IPS DF 4.7 (cell line): ENCODE results near the gene ZNF184.

Source experiments
- DNase-seq: peaks from one replicate; pipeline ENCODE4 v3.0.0-alpha.2; 2013; ENCODE audit warnings: low spot score; ENCODE audit errors: extremely low read depth

Gene ZNF184

DNA sequence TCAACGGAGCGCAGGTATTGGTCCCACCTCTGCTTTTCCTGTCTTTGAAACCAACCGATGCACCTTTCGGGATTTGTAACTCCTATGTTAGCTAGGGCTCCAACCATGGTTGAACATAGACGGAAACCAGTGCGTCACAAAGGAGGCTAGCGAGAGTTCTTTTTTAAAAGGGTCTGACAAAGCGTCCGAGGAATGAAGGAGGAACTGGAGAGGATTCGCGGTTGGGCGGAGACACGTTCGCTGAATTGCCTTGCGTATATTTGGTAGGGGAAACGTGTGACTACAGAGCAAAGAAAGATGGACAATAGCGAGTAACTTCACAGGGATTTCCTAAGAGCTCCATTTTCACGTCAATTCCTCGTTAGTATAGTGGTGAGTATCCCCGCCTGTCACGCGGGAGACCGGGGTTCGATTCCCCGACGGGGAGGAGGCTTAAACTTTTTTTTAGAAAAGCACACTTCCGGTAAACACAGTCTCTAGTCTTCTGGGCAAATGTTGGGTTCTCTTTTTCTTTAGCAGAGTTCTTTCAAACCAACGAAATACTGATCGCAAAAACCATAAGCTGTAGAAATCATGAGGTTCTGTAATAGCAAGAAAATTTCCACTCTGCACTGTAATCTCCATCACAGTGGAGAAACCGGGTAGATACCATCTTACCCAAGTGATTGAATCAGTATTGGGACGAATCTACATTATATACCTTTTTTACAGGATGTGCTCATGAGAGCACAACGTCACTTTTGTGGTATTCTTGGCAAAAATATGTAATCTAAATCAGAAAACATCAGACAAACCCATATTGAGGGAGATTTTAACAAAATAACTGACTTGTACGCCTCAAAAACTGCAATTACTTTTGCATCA, 6.6 kb upstream of the ZNF184 start:
- no peak for DNase-seq

DNA sequence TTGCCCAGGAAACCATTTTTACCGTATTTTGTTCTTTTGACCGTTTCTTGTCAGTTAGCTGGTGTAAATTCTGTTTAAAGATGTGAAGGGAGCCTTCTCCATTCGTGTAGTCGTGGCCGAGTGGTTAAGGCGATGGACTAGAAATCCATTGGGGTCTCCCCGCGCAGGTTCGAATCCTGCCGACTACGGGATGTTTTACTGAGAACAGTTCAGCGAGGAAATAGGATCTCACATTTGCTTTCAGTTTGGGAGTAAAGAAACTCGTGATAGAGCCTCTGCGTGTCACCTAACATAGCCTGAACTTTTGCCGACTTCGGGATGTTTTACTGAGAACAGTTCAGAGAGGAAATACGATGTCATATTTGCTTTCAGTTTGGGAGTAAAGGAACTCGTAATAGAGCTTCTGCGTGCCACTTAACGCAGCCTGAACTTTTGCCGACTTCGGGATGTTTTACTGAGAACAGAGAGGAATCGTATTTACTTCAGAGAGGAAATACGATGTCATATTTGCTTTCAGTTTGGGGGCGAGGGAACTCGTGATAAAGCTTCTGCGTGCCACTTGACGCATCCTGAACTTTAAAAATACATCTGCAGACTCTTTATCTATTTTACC, 5.9 kb upstream of the ZNF184 start:
- no peak for DNase-seq

DNA sequence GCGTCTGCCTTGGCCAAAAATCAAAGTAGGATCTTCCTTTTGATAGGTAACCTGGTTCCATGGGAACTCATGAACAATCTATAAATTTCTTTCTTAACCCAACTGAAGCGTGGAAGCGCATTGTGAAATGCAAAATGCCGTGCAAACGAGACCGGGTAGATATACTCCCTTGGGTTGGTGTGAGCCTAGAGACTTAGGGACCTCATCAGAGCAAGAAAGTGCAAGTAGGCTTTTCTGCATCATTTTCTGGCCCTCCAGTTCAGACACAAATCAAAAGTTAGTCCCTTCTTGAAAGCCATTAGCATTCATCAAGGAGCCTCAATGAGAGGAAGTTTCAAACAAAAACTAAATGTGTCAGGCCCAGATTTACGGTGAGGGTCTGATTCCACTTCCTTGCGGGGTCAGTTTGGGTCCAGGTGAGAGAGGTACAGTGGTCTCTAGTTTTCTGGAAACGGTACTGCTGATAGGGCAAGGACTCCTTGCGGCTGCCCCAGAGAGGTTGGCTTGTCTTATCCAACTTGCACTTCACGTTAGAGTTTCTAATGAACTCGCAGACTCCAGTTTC, 5.3 kb upstream of the ZNF184 start:
- DNase-seq = no peak

DNA sequence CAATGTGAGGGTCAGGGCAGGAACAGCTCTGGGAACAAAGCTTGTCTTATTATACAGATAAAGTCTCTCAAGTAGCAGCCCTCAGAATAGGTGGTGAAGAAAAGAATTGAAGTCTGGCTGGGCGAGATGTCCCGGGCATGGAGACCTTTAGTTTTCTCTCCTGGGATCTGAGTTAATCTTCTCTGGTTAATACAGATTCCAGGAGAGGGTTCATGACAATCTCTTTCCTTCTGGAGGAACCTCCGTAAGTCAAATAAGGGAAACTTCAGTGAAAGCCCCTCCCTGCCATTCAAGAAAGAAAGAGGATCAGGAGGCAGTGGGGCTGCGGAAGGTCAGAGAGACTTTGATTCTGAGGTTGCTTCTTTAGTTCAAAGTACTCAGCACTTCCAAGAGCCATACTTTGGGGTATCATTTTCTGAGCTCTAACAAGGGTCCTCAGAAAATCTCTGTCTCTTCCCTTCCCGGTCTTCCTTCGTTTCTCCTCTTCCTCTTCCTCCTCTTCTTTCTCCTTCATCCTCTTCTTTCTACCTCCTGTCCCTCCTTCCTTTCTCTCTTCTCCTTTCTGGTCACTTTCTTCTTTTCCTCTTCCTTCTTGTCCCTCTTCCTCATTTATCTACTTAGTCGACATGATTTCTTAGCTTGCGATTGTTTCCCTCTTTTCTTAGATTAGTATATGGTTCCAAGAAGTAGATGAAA, 4.6 kb upstream of the ZNF184 start:
- no peak for DNase-seq

DNA sequence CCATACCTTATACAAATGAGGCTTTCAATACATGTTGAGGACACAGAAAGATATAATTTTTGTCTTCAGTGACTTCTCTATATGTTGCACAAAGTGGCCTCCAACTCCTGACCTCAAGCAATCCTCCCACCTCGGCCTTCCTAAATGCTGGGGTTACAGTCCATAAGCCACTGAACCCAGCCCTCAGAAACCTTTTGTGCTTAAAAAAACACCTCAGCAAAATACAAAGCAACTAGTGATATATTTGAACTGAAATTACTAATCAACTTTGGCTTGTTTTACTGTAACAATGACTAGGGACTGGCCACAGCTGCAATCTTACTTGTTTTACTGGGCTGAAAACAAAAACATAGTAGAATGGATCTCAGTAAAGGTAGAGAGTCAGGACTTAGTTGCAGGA, 3.2 kb upstream of the ZNF184 start:
- DNase-seq = no peak

DNA sequence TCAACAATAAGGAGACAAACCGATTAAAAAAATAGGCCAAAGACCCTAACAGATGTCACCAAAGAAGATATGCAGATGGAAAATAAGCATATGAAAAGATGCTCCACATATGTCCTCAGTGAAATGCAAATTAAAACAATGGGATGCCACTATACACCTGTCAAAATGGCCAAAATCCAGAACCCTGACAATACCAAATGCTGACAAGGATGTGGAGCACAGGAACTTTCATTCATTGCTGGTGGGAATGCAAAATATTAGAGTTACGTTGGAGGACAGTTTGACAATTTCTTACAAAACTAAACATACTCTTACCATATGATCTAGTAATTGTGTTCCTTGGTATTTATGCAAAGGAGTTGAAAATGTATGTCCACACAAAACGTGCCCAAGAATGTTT, 1.8 kb upstream of the ZNF184 start:
- DNase-seq = no peak

DNA sequence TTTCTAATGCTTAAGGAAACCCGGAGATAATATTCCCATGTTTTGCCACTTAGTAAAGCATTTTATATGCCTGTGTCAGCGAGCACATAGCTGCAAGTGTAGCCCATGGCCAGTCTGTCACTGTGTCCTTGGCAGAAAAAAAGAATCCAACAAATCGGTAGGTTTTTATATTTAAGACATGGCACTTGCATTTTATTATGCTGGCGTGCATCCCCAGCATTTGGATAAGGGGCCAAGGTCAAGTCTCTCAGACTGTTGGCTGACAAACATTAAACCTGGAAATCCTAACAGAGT, 1.2 kb upstream of the ZNF184 start:
- no peak for DNase-seq

DNA sequence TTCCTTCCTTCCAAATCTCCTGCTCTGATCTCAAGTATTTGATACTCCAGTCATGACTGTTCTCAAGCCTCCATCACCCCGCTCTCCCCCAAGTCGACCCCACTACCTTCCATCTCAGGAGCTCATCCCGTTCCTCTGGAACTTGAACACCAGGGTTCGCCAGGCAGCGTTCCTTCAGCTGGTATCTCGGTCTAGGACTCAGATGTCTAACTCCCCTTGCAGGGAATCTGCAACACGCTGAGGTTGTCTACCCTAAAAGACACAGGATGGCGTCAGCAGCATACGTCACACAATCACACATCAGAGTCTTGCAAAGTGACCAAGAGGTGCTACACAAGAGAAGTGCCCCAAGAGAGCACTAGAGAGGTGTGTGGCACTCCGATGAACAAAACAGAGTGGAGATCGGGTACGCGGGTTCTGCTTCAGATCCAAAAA, 706 bp downstream of the ZNF184 start:
- DNase-seq = no peak

DNA sequence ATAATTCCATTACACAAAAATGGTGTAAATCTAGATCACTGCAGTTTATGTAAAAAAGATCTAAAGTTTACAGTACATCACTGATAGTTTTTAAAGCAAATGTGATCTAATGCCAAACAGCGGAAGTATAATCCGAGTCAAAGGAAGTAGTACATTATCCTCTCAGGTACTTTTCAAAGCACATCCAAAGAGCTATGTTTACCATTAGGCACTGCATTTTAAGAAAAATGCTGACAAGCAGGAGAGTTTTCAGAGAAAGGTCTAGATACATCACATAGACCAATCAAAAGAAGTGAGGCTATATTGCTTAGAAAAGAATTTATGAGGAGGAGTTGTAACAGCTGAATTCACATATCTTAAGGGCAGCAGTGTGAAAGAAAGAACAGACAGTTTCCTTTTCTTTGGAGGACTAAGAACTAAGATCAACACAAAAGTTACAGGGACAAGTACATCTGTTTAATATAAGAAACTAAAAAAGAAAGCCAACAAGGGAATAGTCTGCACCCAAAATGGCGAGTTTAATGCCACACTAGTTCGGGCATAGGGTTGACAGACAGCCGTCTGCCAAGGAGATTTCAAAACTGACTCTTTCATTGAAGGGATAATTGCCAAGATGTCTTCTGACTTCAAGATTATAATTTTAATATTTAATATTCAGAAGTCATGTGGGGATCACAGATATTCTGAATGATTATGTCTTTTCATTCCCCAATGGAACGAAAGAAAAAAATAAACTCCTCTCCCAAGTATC, 1.4 kb downstream of the ZNF184 start:
- DNase-seq = no peak

DNA sequence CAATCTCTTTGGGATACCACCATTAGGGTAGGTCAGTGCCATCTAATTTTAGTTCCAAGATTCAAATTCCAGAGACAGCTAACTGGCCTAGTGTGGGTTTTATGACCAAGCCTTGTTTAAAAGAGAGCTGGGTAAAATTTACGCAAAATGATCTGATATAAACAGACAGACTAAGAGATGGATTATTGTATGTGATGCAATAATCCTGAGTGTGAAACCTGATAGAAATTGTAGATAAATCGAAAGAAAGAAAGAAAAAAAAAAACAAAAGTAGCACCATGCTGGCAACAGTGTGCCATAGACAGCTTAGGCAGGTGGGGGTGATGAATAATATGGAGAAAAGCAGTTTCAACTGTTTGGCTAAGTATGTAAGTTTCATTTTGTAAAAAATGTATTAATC, 2.9 kb downstream of the ZNF184 start:
- no peak for DNase-seq

DNA sequence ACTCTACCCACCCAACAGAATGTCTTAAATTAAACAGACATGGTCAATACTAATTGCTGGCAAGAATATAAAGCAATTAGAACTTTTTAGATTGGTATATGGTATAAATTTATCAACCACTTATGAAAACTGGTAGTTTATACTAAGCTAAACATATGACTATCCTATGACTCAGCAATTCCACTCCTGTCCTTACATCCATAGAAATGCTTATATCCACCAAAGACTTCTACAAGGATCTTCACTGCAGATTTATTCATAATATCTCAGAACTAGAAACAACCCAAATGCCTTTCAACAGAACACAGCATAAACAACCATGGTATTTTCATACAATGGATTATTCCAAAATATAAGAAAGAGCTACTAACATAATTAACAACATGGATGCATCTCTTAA, 4.6 kb downstream of the ZNF184 start:
- DNase-seq = no peak

DNA sequence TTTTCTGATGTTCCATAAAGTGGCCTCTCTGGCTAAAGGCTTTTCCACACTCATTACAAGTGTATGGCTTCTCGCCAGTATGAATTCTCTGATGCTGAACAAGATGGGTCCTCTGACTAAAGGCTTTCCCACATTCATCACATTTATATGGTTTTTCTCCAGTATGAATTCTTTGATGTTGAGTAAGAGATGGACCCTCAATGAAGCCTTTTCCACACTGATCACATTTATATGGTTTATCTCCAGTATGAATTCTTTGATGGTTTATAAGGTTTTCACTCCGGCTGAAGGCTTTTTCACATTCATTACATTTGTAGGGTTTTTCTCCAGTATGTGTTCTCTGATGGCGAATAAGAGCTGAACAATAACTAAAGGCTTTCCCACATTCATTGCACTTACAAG, 20.4 kb downstream of the ZNF184 start:
- no peak for DNase-seq

DNA sequence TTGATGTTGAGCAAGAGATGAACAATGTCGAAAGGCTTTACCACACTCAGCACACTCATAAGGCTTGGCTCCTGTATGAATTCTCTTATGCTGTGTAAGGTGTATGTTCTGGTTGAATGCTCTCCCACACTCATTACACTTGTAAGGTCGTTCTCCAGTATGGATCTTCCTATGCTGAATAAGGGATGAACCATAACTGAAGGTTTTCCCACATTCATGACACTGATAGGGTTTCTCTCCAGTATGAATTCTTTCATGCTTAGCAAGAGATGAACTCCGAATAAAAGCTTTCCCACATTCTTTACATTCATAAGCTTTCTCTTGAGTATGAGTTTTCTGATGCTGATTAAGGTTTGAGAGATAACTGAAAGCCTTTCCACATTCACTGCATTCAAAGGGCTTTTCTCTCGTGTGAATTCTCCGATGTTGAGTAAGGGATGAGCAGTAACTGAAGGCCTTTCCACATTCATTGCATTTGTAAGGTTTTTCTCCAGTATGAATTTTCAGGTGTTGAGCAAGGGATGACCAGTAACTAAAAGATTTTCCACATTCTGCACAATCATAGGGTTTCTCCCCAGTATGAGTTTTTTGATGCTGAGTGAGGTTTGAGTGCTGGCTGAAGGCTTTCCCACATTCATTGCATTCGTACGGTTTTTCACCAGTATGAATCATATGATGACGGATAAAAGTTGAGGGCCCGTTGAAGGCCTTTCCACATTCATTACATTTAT, 21.1 kb downstream of the ZNF184 start:
- no peak for DNase-seq

DNA sequence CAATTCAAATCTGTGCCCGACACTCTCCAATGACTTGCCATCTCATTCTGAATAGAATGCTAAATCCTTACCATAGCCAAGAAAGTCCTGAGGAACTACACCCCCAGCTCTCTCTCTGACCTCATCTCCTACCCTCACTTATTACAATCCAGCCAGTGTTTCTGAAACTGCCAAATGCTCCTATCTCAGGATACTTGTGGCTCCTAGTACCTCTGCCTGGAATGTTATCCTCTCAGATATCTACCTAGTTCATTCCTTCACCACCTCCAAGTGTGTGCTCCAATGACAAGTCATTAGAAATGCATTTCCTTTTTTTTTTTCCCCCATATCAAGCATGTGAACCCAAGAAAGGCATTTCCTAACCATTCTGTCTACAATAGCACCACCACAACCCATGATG, 24.4 kb downstream of the ZNF184 start:
- DNase-seq = no peak

DNA sequence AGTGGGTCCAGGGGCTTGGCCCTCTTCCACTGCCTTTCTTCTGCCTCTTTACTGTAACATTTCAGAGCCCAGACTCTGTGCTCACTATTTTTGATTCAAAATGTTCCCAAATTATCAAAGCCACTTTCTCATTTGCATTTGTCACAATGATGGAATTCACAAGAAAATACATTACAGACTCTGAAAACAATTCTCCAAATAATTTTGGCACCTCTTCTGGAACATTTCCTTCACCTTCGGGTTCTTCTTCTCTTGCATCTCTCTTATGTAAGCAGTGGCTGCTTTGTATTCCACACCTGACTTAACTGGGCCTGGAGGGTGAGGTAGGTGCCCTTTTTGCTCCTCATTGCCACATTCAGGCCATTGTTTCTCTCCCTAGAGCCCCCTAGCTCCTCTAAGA, 30.0 kb downstream of the ZNF184 start:
- no peak for DNase-seq

DNA sequence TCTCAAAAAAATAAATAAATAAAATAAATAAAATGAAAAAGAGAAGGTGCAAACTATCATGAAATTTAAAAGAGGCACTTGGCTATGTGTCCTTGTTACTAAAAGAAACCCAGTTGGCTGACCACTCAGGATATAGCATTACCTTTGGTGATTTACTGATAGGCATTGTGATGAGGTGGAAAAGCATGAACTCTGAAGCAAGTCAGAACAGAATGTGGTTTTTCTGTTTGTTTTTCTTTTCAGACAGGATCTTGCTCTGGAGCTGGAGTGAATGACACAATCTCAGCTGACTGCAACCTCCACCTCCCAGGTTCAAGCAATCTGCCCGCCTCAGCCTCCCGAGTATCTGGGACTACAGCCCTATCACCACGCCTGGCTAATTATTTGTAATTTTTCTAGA, 31.9 kb downstream of the ZNF184 start:
- no peak for DNase-seq

DNA sequence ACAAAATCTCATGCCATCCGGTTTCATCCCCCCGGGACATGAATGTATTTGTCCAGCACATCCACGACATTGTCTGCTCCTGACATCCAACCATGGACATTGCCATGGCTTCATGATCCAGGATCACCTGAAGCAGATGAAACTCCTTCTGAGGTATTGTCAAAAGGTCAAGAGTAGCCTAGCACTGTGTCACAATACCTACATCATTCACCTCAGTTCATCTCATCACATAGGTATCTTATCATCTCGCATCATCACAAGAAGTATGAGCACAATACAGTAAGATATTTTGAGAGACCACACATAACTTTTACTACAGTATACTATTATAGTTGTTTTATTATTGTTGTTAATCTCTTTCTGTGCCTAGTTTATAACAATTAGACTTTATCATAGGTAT, 33.5 kb downstream of the ZNF184 start:
- DNase-seq = no peak

DNA sequence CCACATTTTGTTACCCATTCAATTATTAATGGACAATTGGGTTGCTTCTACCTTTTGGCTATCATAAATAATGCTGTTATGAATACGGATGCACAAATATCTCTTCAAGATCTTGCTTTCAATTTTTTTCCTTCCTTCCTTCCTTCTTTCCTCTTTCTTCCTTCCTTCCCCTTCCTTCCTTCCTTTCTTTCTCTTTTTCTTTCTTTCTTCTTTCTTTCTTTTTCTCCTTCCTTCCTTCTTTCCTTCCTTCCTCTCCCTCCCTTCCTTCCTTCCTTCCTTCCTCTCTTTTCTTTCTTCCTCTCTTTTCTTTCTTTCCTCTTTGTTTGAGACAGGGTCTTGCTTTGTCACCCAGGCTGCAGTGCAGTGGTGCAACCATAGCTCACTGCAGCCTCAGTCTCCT, 39.2 kb downstream of the ZNF184 start:
- no peak for DNase-seq

DNA sequence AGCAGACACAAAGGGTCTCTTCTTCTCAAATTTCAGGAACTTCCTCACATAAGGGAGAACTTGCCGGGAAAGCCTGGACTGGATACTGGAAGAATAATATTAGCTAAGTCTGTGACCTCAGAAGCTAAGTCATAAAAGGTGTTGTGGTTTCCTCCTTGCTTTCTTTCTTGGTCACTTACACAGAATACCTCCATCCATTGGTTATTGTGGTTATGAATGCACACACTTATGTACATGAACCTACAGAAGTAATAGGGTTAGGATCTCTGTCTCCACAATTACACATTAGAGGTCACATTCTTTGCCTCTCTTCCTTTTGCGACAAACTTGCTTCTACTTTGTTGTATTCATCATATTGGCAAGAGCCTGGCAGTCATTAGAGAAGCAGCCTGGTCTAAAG, 43.9 kb downstream of the ZNF184 start:
- DNase-seq = no peak

DNA sequence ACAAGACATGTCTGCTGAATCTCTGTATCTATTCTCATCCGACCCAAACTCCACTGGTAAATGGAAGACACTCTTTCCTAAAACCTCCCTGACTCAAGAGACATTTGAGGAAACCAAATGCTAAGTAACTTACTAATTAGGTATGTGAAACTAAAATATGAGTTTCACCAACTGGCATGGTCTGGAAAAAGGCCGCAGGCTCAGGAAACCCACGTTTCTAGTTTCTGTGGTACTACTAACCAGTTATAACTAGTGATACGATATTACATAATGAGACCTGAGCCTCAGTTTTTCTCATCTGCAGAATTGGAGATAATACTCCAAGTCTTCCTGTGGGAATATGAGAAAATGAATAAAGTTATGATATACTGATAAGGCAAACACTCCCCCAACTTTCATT, 44.4 kb downstream of the ZNF184 start:
- DNase-seq = no peak

DNA sequence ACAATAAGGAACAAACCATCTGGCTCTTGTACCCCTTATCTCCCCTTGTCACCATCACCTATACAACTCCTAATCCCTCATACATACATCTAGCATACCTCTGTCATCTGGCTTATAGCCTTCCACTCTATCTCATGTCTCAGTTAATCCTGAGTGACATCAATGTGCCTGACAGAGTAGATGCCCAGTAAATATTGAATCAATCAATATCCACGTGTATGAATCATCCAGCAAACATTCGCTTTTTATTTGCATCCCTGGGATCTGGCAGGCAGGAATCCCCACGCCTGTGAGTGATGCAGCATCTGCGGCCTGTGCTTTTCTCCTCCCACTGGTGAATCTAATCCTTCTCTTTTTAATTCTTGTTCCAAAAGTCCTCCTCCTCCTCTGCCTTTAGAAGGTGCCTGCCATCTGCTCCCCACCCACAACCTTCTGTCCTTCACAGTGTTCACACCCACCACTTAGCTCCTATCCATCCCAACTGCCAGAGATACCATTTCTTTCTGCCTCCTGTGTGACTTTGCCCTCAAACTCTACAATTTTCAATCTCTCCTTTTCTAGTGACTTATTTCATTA, 46.8 kb downstream of the ZNF184 start:
- DNase-seq = no peak
